Measurements from ENCODE around the gene INTS1. TPM values are rescaled to one million over a fixed set of nuclear protein-coding genes. Genes with fewer than 3 reads are reported as not detected.

Gene INTS1
- total RNA-seq, 4 donors from 2014 or later, result 50.3 to 134 (median 71.4) TPM

DNA sequence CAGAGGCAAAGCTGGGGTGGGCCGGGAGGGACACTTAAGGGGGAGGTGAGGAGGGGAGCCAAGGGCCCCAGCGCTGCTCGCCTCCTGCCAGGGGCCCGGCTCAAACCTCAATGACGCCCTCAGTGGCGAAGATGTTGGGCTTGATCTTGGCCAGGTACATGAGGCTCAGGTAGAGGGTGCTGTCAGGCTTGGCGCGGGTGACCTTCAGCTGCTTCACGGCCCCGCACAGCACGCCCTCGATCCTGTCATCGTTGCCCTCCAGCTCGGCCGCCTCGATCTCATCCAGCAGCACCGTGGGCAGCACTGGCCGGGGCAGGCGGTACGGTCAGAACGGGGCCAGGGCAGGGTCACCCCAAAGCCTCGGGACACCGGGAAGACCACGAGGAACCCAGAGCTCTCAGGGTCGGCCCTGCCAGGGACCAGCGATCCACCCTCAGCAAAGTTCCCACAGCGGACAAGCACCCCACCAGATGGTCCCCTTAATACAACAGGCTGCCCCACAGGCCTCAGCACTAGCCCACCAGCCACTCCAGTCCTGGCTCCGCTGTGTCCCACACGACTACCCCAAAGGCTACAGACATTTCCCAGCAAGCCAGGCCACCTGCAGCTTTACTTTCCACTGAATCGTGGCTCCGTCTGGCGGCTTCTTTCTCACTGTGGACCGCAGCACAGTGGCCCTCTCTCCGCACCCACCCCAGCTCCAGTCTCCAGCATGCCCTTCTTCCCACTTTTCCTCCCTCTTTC, 4.0 kb downstream of the INTS1 start:
- in situ Hi-C loops (cut with MboI; ENCODE audit: low pct_ligation_motif_present in 1 of 4, low pct_unique_long_range_greater_than_20kb in 1 of 4, low sequenced_read_pairs in 3 of 4), result no loop called here
- intact Hi-C loops (cut with DNase I; ENCODE audit: low total_unique reads), result no loop called here
- Histone ChIP-seq H3K9me3 (no peaks in the 10 kb centered on the region), H3K27me3 (no peaks in the 10 kb centered on the region), H3K4me1 (peaks cover 8 to 19% (median 13%) of the 10 kb centered on the region in 4 donors), H3K27ac (no peak overlapping the region), H3K4me3 (no peak overlapping the region), H3K36me3 (peaks cover 0 to 28% (median 3%) of the 10 kb centered on the region in 4 donors)
- no peak for DNase-seq
- TF ChIP-seq EP300 (IDR thresholded peaks at IDR 0.05; ENCODE audit: low read depth) (no peak), POLR2A (IDR thresholded peaks at IDR 0.05) (no peak), POLR2AphosphoS5 (IDR thresholded peaks at IDR 0.05) (no peak)
- TF ChIP-seq, protein P1, sequence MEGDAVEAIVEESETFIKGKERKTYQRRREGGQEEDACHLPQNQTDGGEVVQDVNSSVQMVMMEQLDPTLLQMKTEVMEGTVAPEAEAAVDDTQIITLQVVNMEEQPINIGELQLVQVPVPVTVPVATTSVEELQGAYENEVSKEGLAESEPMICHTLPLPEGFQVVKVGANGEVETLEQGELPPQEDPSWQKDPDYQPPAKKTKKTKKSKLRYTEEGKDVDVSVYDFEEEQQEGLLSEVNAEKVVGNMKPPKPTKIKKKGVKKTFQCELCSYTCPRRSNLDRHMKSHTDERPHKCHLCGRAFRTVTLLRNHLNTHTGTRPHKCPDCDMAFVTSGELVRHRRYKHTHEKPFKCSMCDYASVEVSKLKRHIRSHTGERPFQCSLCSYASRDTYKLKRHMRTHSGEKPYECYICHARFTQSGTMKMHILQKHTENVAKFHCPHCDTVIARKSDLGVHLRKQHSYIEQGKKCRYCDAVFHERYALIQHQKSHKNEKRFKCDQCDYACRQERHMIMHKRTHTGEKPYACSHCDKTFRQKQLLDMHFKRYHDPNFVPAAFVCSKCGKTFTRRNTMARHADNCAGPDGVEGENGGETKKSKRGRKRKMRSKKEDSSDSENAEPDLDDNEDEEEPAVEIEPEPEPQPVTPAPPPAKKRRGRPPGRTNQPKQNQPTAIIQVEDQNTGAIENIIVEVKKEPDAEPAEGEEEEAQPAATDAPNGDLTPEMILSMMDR (IDR thresholded peaks at IDR 0.05), result no peak
- 96% methylated on average over 28 of the region's 34 CpGs; no CpG with 5 or more reads in 1 of the 2 donors for WGBS, 2 donors (ENCODE audit: low coverage in 1 of 2)

DNA sequence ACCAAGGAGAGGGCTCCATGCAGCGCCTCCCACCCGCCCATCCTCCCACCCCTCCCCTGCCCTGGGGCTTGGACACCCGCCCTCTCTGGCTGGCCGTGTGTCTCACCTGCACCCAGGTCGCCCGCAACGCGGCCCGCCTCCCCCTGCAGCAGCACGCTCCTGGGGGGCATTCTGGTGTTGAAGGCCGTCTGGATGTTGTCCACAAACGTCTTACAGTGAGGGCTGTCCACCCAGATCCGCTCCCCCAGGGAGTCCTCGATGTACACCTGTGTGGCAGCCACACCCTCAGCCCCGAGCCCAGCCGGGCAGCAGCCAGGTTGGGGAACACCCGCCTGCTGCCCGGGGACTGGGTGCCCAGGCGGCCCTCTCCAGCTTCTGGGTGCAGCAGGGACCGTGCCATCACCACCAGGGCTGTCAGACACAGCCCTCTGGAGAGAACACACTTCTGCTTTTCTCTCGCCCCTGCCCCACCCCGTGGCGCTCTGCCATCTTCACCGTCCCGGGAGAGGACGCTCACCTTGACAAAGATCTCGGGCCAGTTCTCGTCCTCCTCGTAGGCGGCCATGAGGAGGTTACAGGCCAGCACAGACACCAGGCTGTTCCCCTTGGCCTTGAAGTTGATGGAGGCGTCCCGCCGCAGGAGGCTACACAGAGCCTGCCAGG, 4.7 kb downstream of the INTS1 start:
- no peak for TF ChIP-seq EP300 (IDR thresholded peaks at IDR 0.05; ENCODE audit: low read depth)
- no peak for DNase-seq
- Histone ChIP-seq H3K27me3 (no peaks in the 10 kb centered on the region), H3K4me3 (no peak overlapping the region), H3K4me1 (peaks cover 8 to 15% (median 13%) of the 10 kb centered on the region in 4 donors), H3K27ac (no peak overlapping the region), H3K9me3 (no peaks in the 10 kb centered on the region), H3K36me3 (peaks cover 0 to 28% (median 3%) of the 10 kb centered on the region in 4 donors)
- in situ Hi-C loops (cut with MboI; ENCODE audit: low pct_ligation_motif_present in 1 of 4, low pct_unique_long_range_greater_than_20kb in 1 of 4, low sequenced_read_pairs in 3 of 4), result no loop called here
- 89% methylated on average over 30 of the region's 33 CpGs; no CpG with 5 or more reads in 1 of the 2 donors for WGBS, 2 donors (ENCODE audit: low coverage in 1 of 2)
- intact Hi-C loops (cut with DNase I; ENCODE audit: low total_unique reads), result no loop called here

DNA sequence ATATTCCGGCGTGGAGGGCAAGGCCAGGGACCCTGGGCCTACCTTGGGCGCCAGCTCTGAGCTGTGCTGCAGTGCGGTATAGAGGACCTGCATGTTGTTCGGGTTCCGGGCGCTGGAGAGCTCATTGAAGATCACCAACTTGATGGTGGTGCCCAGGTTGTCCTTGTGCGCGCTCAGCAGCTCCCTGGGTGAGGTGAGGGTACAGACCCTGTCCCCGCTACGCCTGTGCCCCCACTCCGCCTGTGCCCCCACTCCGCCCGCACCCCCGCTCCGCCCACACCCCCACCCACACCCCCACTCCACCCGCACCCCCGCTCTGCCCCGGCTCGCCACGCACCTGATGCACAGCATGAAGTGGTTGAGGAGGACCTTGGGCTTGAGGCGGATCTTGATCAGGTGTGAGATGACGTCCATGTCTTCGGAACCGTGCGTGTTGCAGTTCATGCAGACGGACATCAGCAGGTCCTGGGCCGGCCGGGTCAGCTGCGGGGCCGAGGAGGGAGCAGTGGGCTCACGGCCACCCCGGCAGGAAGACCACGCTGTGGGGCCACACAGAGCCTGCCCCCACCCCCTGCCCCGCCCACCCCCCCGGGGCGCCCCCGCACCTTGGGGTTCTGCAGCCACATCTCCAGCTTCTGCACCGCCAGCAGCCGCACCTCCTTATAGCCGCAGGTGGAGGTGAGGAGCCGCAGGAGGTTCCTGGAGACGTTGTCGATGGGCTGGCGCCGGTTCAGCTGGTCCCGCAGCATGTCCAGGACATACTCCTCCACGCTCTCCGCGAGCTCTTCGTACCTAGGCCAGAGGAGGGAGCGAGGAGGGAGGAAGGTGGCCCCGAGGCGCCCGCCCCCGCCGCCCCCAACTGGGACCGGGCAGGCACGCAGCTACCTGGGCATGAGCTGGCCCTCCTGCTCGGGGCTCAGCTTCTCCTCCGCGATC, 5.6 kb downstream of the INTS1 start:
- Histone ChIP-seq H3K27me3 (no peaks in the 10 kb centered on the region), H3K27ac (no peak overlapping the region), H3K4me3 (no peak overlapping the region), H3K36me3 (peaks cover 0 to 28% (median 3%) of the 10 kb centered on the region in 4 donors), H3K4me1 (peaks cover 8 to 15% (median 12%) of the 10 kb centered on the region in 4 donors), H3K9me3 (no peaks in the 10 kb centered on the region)
- intact Hi-C loops (cut with DNase I; ENCODE audit: low total_unique reads), result no loop called here
- DNase-seq, result no peak
- TF ChIP-seq, protein P1 (IDR thresholded peaks at IDR 0.05), result no peak
- TF ChIP-seq POLR2AphosphoS5 (IDR thresholded peaks at IDR 0.05) (no peak), EP300 (IDR thresholded peaks at IDR 0.05; ENCODE audit: low read depth) (no peak), POLR2A (IDR thresholded peaks at IDR 0.05) (no peak)
- in situ Hi-C loops (cut with MboI; ENCODE audit: low pct_ligation_motif_present in 1 of 4, low pct_unique_long_range_greater_than_20kb in 1 of 4, low sequenced_read_pairs in 3 of 4), result no loop called here
- 92% methylated on average over 39 of the region's 62 CpGs; no CpG with 5 or more reads in 1 of the 2 donors for WGBS, 2 donors (ENCODE audit: low coverage in 1 of 2)

DNA sequence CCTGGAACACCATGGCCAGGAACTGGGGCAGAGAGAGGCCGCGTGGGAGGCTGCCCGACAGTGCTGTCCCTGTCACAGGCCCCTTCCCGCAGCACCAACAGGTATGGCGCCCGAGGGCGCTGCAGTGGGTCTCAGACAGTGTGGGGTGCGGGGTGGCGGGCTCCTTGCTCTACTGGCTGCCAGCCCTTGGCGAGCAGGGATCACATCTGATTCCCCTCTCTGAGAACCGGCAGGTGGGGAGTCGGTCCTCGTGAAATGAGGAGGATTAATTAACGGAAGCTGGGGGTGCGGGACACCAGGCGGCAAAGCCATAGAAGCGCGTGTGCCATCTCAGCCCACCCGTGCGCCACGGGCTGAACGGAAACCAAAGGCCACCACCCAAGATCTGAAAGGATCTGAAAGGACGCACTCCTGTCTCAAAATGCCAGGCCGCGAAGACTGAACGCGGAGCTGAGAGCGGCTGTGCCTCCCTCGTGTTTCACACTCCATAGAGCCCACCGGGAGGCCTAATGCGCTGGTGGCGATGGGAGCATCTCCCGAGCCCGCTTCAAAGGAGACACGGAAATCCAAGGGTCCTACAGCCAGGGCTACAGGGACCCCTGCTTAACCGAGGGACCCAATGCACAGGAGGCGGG, 6.8 kb downstream of the INTS1 start:
- 93% methylated on average over 37 of the region's 37 CpGs; no CpG with 5 or more reads in 1 of the 2 donors for WGBS, 2 donors (ENCODE audit: low coverage in 1 of 2)
- intact Hi-C loops (cut with DNase I; ENCODE audit: low total_unique reads), result no loop called here
- H3K4me3 ChIP-seq, result no peak overlapping the region
- in situ Hi-C loops (cut with MboI; ENCODE audit: low pct_ligation_motif_present in 1 of 4, low pct_unique_long_range_greater_than_20kb in 1 of 4, low sequenced_read_pairs in 3 of 4), result no loop called here
- H3K4me1 ChIP-seq, result peaks cover 0 to 3% (median under 1%) of the 10 kb centered on the region in 4 donors
- peaks cover 0 to 28% (median 7%) of the 10 kb centered on the region in 4 donors for H3K36me3 ChIP-seq
- no peak for DNase-seq
- no peak for TF ChIP-seq POLR2A (IDR thresholded peaks at IDR 0.05)
- TF ChIP-seq, protein P1 (IDR thresholded peaks at IDR 0.05), result no peak
- no peak for TF ChIP-seq EP300 (IDR thresholded peaks at IDR 0.05; ENCODE audit: low read depth)
- no peak for TF ChIP-seq POLR2AphosphoS5 (IDR thresholded peaks at IDR 0.05)
- no peaks in the 10 kb centered on the region for H3K9me3 ChIP-seq
- H3K27ac ChIP-seq, result no peak overlapping the region
- no peaks in the 10 kb centered on the region for H3K27me3 ChIP-seq

Measured in transverse colon (tissue), 4 donors.